ENCODE results near the gene SNX9. TPM values are rescaled to one million over a fixed set of nuclear protein-coding genes. Genes with fewer than 3 reads are reported as not detected.
A peak's percentile ranks its signal among the peaks of the same experiment; 100 is the strongest.

Gene SNX9
- total and polyA plus RNA-seq, 3 donors from 2014 or later: 26.0 to 32.6 (median 30.1) TPM

DNA sequence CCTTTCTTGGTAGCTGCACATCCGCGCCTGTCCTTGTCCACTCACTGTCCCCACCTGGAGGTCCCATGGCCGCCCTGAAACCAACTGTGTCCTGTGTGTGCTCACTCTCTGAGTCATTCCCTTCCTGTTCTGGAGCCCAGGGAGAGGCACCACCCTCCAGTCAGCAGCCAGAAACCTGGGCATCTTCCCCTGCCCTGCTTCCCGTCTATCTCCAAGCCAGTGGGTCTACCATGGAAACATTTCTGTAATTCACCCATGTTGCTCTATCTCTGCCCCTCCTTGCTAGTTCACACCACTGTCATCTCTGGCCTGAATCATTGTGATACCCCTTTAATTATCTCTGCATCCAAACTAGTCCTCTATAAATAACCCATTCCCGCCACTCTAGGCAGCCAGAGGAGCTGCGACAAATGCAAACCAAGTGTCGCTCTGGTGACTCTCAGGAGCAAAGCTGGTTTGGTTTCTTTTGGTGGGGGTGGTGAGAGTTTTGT, 129.9 kb downstream of the SNX9 start:
- Histone ChIP-seq H3K36me3 (ENCODE audit: low read depth, missing control alignments) (no peaks in the 10 kb centered on the region), H3K27ac (no peak overlapping the region), H3K4me1 (no peaks in the 10 kb centered on the region), H3K9me3 (no peaks in the 10 kb centered on the region), H3K27me3 (no peaks in the 10 kb centered on the region), H3K4me3 (no peak overlapping the region)
- intact Hi-C loops (cut with DNase I; ENCODE audit: low total_unique reads): no loop called here
- 85 to 95% methylated on average over 7 of the region's 7 CpGs for WGBS, 2 donors
- no peak for TF ChIP-seq POLR2A (IDR thresholded peaks at IDR 0.05)
- TF ChIP-seq, protein P1, sequence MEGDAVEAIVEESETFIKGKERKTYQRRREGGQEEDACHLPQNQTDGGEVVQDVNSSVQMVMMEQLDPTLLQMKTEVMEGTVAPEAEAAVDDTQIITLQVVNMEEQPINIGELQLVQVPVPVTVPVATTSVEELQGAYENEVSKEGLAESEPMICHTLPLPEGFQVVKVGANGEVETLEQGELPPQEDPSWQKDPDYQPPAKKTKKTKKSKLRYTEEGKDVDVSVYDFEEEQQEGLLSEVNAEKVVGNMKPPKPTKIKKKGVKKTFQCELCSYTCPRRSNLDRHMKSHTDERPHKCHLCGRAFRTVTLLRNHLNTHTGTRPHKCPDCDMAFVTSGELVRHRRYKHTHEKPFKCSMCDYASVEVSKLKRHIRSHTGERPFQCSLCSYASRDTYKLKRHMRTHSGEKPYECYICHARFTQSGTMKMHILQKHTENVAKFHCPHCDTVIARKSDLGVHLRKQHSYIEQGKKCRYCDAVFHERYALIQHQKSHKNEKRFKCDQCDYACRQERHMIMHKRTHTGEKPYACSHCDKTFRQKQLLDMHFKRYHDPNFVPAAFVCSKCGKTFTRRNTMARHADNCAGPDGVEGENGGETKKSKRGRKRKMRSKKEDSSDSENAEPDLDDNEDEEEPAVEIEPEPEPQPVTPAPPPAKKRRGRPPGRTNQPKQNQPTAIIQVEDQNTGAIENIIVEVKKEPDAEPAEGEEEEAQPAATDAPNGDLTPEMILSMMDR (IDR thresholded peaks at IDR 0.05): no peak
- DNase-seq: no peak

DNA sequence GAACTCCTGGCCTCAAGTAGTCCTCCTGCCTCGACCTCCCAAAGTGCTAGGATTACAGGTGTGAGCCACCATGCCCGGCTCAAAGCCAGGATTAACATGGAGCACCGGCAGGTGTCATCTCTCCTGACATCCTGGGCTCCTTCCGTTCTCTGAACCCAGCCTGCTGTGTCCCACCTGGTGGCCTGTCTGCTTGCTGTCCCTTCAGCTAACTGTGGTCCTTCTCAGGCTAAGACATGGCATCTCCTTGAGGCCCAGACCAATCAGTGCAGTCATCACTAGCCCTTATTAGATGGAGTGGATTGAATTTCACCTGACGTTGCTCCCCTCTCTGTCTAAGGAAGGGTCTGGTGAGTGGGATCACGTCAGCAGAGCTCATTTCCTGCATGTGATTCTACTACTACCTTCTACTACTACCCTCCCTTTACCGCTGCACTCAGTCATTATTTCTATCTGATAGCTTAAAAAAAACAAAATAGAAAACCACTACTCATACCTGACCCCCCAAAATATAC, 130.6 kb downstream of the SNX9 start:
- Histone ChIP-seq H3K36me3 (ENCODE audit: low read depth, missing control alignments) (no peaks in the 10 kb centered on the region), H3K9me3 (no peaks in the 10 kb centered on the region), H3K27ac (no peak overlapping the region), H3K4me3 (peak overlapping the region in 1 of 2 donors; percentile 8), H3K27me3 (no peaks in the 10 kb centered on the region), H3K4me1 (no peaks in the 10 kb centered on the region)
- TF ChIP-seq POLR2A (IDR thresholded peaks at IDR 0.05): no peak
- TF ChIP-seq, protein P1 (IDR thresholded peaks at IDR 0.05): no peak
- no peak for DNase-seq
- intact Hi-C loops (cut with DNase I; ENCODE audit: low total_unique reads): no loop called here
- WGBS, 2 donors: 58 to 64% methylated on average over 7 of the region's 7 CpGs

DNA sequence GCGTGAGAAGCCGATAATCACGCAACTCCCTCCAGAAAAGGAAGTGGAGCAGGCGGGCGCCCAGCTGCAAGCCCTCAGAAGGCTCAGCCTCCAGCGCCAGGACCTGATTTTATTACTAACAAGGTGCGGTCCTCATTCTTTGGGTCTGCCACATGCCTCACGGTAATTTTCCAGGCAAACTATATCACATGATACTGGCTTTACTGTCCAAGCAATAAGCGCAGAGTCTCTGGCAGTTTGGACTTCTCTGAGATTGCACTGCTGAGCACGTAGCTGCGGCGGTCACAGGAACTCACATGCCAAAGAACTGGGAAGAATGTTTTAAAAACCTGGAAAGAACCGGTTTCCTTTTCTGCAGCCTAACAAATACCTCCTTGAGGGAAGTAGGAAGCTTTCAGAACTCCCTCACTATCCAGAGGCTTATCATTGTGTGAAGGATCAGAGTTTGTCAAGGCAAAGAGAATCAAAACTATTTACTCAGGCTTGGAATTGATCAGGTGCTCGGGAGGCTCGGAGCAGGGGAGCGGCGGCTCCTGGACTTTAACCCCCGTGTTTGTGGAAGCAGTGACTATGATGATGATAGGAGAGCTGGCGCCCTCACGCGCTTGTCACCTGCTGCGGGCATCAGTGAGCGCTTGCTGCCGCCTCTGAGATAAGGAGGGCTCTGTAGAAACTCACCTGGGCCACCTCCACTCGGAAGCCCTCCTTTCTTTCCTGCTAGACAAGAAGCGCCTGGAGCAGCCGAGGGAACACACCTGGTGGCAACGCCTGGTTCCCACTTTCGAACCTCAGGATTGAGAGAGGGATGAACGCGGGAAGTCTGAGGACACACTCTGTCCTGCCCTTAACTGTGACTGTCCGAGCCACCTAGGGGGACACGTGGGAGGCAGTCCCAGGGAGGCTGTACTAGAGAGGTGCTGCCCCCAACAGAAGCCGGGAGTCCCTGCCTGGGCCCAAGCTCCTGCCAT, 131.4 kb downstream of the SNX9 start:
- DNase-seq: peak; percentile 35
- H3K27ac ChIP-seq: no peak overlapping the region
- 16 to 44% methylated on average over 17 to 32 of the region's 34 CpGs for WGBS, 2 donors
- no peaks in the 10 kb centered on the region for H3K27me3 ChIP-seq
- intact Hi-C loops (cut with DNase I; ENCODE audit: low total_unique reads): no loop called here
- no peaks in the 10 kb centered on the region for H3K9me3 ChIP-seq
- no peak for TF ChIP-seq POLR2A (IDR thresholded peaks at IDR 0.05)
- TF ChIP-seq, protein P1 (IDR thresholded peaks at IDR 0.05): no peak
- no peaks in the 10 kb centered on the region for H3K4me1 ChIP-seq
- H3K36me3 ChIP-seq (ENCODE audit: low read depth, missing control alignments): no peaks in the 10 kb centered on the region
- peak overlapping the region in 1 of 2 donors; percentile 8 for H3K4me3 ChIP-seq

DNA sequence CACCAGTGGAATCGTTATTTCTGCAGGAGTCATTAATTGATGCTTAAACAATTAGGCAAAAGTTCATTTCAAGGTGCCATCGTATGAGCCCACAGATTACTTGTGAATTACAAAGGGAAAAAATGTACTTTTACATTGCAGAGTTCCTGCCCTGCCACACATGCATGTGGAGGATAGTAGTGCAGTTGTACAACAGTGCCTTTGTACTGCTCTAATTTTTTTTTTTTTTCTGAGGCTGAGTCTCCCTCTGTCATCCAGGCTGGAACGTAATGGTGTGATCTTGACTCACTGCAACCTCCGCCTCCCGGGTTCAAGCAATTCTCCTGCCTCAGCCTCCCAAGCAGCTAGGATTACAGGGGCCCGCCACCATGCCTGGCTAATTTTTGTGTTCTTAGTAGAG, 132.6 kb downstream of the SNX9 start:
- 94 to 95% methylated on average over 6 of the region's 6 CpGs for WGBS, 2 donors
- H3K4me3 ChIP-seq: no peak overlapping the region
- no peak for DNase-seq
- no peak overlapping the region for H3K27ac ChIP-seq
- H3K9me3 ChIP-seq: no peaks in the 10 kb centered on the region
- intact Hi-C loops (cut with DNase I; ENCODE audit: low total_unique reads): no loop called here
- no peaks in the 10 kb centered on the region for H3K4me1 ChIP-seq
- H3K36me3 ChIP-seq (ENCODE audit: low read depth, missing control alignments): no peaks in the 10 kb centered on the region
- no peaks in the 10 kb centered on the region for H3K27me3 ChIP-seq
- TF ChIP-seq POLR2A (IDR thresholded peaks at IDR 0.05): no peak
- TF ChIP-seq, protein P1 (IDR thresholded peaks at IDR 0.05): no peak
